T47D (cell line): Measurements from ENCODE around the gene SEMA5A.
"Not testable (repeated sequence)": the region's sequence is repeated elsewhere in the genome, so short reads cannot be mapped to it uniquely, and the experiment has no call there.

ENCODE experiments used
- DNase-seq, 2 experiments: peaks; one replicate each; pipeline versions ENCODE4 v3.0.0 to v3.0.0-alpha.2; 2011 to 2012; ENCODE audit warnings: low read depth in 1 of 2, low spot score in 1 of 2
- JUND ChIP-seq: IDR thresholded peaks from 2 replicates; pipeline ENCODE4 v1.6.1; 2012; ENCODE audit warnings: low read depth
- in situ Hi-C: cut with HindIII; loops from 2 replicates; pipeline ENCODE4 v1.10.0; 2016; ENCODE audit warnings: low sequenced_read_pairs, low pct_unique_long_range_greater_than_20kb

Gene SEMA5A

GRCh38 chr5:9405196-9405754 lies 140.6 kb downstream of the SEMA5A start:
- TF ChIP-seq JUND: no peak
- in situ Hi-C loops: no loop called here
- DNase-seq: no peak

GRCh38 chr5:9401786-9402472 lies 143.9 kb downstream of the SEMA5A start:
- in situ Hi-C loops: no loop called here
- TF ChIP-seq JUND: no peak
- no peak for DNase-seq

GRCh38 chr5:9399783-9400182 lies 146.1 kb downstream of the SEMA5A start:
- DNase-seq, in situ Hi-C loops: not testable (repeated sequence)

GRCh38 chr5:9399094-9399493 lies 146.8 kb downstream of the SEMA5A start:
- in situ Hi-C loops: no loop called here
- no peak for TF ChIP-seq JUND
- no peak for DNase-seq

- TF ChIP-seq JUND: no peak
- no peak for DNase-seq
- in situ Hi-C loops: no loop called here
Observed at GRCh38 chr5:9398227-9398626, 147.6 kb downstream of the SEMA5A start.

- in situ Hi-C loops: no loop called here
- TF ChIP-seq JUND: no peak
- no peak for DNase-seq
Observed at GRCh38 chr5:9396285-9396770, 149.5 kb downstream of the SEMA5A start.

- no peak for TF ChIP-seq JUND
- in situ Hi-C loops: no loop called here
- no peak for DNase-seq
Observed at GRCh38 chr5:9395706-9396105, 150.2 kb downstream of the SEMA5A start.

GRCh38 chr5:9394221-9394620 lies 151.7 kb downstream of the SEMA5A start:
- no peak for TF ChIP-seq JUND
- in situ Hi-C loops: no loop called here

GRCh38 chr5:9392625-9393024 lies 153.2 kb downstream of the SEMA5A start:
- no peak for DNase-seq
- TF ChIP-seq JUND: no peak
- in situ Hi-C loops: no loop called here

More at GRCh38 chr5:9394221-9394620, 151.7 kb downstream of the SEMA5A start:
- no peak for DNase-seq

GRCh38 chr5:9391080-9391479 lies 154.8 kb downstream of the SEMA5A start:
- in situ Hi-C loops: no loop called here
- DNase-seq: no peak
- no peak for TF ChIP-seq JUND

GRCh38 chr5:9390113-9390512 lies 155.8 kb downstream of the SEMA5A start:
- in situ Hi-C loops: no loop called here
- DNase-seq: no peak
- TF ChIP-seq JUND: no peak

- in situ Hi-C loops: no loop called here
- DNase-seq: no peak
- no peak for TF ChIP-seq JUND
Observed at GRCh38 chr5:9388941-9389674, 156.8 kb downstream of the SEMA5A start.

GRCh38 chr5:9387879-9388278 lies 158.0 kb downstream of the SEMA5A start:
- in situ Hi-C loops: no loop called here
- TF ChIP-seq JUND: no peak
- no peak for DNase-seq

- in situ Hi-C loops: no loop called here
- no peak for DNase-seq
- TF ChIP-seq JUND: no peak
Observed at GRCh38 chr5:9386945-9387344, 158.9 kb downstream of the SEMA5A start.
